ENCODE data around the gene ISCU.
"Not testable (repeated sequence)": the region's sequence is repeated elsewhere in the genome, so short reads cannot be mapped to it uniquely, and the experiment has no call there.

Gene ISCU

GRCh38 chr12:108589028-108589839 is 26.8 kb downstream of the ISCU start:
- DNase-seq (ENCODE audit: low spot score), result no peak

- DNase-seq (ENCODE audit: low spot score), result no peak
These were observed 27.4 kb downstream of the ISCU start for GRCh38 chr12:108589840-108590229.

- not testable (repeated sequence) for DNase-seq (ENCODE audit: low spot score)
These were observed 28.1 kb downstream of the ISCU start for GRCh38 chr12:108590463-108590862.

GRCh38 chr12:108591267-108591980 is 29.0 kb downstream of the ISCU start:
- DNase-seq (ENCODE audit: low spot score), result no peak

- no peak for DNase-seq (ENCODE audit: low spot score)
These were observed 29.9 kb downstream of the ISCU start for GRCh38 chr12:108592033-108592909.

- no peak for DNase-seq (ENCODE audit: low spot score)
These were observed 32.0 kb downstream of the ISCU start for GRCh38 chr12:108594323-108594903.

- DNase-seq (ENCODE audit: low spot score), result no peak
These were observed 32.7 kb downstream of the ISCU start for GRCh38 chr12:108594960-108595710.

- no peak for DNase-seq (ENCODE audit: low spot score)
These were observed 33.6 kb downstream of the ISCU start for GRCh38 chr12:108595711-108596647.

- no peak for DNase-seq (ENCODE audit: low spot score)
These were observed 34.6 kb downstream of the ISCU start for GRCh38 chr12:108596854-108597558.

- peak; percentile 79 for DNase-seq (ENCODE audit: low spot score)
These were observed 35.4 kb downstream of the ISCU start, which contains the start of gene TMEM119 for GRCh38 chr12:108597559-108598471. TSS of gene TMEM119 (minus strand) at chr12:108598084. CDS start at chr12:108592383, 5,701 bp downstream.

GRCh38 chr12:108598553-108599250 is 36.3 kb downstream of the ISCU start:
- no peak for DNase-seq (ENCODE audit: low spot score)

GRCh38 chr12:108599541-108599940 is 37.1 kb downstream of the ISCU start:
- DNase-seq (ENCODE audit: low spot score), result no peak

GRCh38 chr12:108599948-108600701 is 37.7 kb downstream of the ISCU start:
- no peak for DNase-seq (ENCODE audit: low spot score)

GRCh38 chr12:108600702-108601007 is 38.3 kb downstream of the ISCU start:
- DNase-seq (ENCODE audit: low spot score), result no peak

GRCh38 chr12:108602209-108602705 is 39.9 kb downstream of the ISCU start:
- no peak for DNase-seq (ENCODE audit: low spot score)

- DNase-seq (ENCODE audit: low spot score), result no peak
These were observed 40.7 kb downstream of the ISCU start for GRCh38 chr12:108602976-108603704.
